PC-3 (cell line): Measurements from ENCODE around the gene METTL27. TPM values are rescaled to one million over a fixed set of nuclear protein-coding genes. Genes with fewer than 3 reads are reported as not detected.

Source experiments
- ATAC-seq: fragments of 200-7000 bp; cut with Tn5 transposase; 2 replicates; pipeline ENCODE4 v1.9.1; 2020; ENCODE audit warnings: mild to moderate bottlenecking, moderate library complexity
- BruUV-seq: library from RNA; stranded (reverse); fragments of 400-500 nt; replicated peaks from 2 replicates; lab custom pipeline; 2021; lab: Mats Ljungman, UMichigan
- CTCF ChIA-PET: fragments of 300-600 bp; sonication (Branson Sonifier 250); formaldehyde crosslinking; loops from one replicate; lab custom pipeline; 2022; ENCODE audit warnings: antibody characterized with exemption; lab: Charles Lee
- POLR2A ChIA-PET: fragments of 300-600 bp; sonication (Branson Sonifier 250); formaldehyde crosslinking; loops from one replicate; lab custom pipeline; 2022; ENCODE audit warnings: antibody characterized with exemption; ENCODE audit not compliant: unreplicated experiment; lab: Charles Lee
- DNase-seq: peaks from one replicate; pipeline ENCODE4 v3.0.0-alpha.2; 2015
- H2AFZ ChIP-seq: fragments of 300-600 bp; sonication (generic); 2 replicates; pipeline ENCODE4 v1.6.0; 2016; ENCODE audit warnings: antibody characterized with exemption, low read length
- H3F3A ChIP-seq: fragments of 300-600 bp; sonication (generic); one replicate; pipeline ENCODE4 v1.6.0; 2017; ENCODE audit warnings: antibody characterized with exemption, low read length, control low read depth, mild to moderate bottlenecking; ENCODE audit not compliant: unreplicated experiment
- H3K27ac ChIP-seq: fragments of 300-600 bp; sonication (generic); 2 replicates; pipeline ENCODE4 v1.5.1; 2016; ENCODE audit warnings: mild to moderate bottlenecking, low read length
- H3K27me3 ChIP-seq: fragments of 300-600 bp; sonication (generic); 2 replicates; pipeline ENCODE4 v1.6.1; 2016; ENCODE audit warnings: low read length, mixed read lengths
- H3K36me3 ChIP-seq: fragments of 300-600 bp; sonication (generic); 2 replicates; pipeline ENCODE4 v1.6.1; 2016; ENCODE audit warnings: low read depth, mixed run types, low read length, mixed read lengths
- H3K4me1 ChIP-seq: fragments of 300-600 bp; sonication (generic); 2 replicates; pipeline ENCODE4 v1.5.1; 2016; ENCODE audit warnings: low read length; ENCODE audit not compliant: insufficient read depth
- H3K4me2 ChIP-seq: fragments of 300-600 bp; sonication (generic); 2 replicates; pipeline ENCODE4 v1.6.0; 2016; ENCODE audit warnings: low read length
- H3K4me3 ChIP-seq: fragments of 300-600 bp; sonication (generic); 2 replicates; pipeline ENCODE4 v1.5.1; 2016; ENCODE audit warnings: mild to moderate bottlenecking, low read length, mixed read lengths
- H3K79me2 ChIP-seq: fragments of 300-600 bp; sonication (generic); 2 replicates; pipeline ENCODE4 v1.6.1; 2017; ENCODE audit warnings: low read length, mixed read lengths
- H3K9ac ChIP-seq: fragments of 300-600 bp; sonication (generic); 2 replicates; pipeline ENCODE4 v1.6.0; 2016; ENCODE audit warnings: mild to moderate bottlenecking, low read length
- H3K9me2 ChIP-seq: fragments of 300-600 bp; sonication (generic); replicated peaks from 2 replicates; pipeline ENCODE4 v1.6.1; 2016; ENCODE audit warnings: mixed run types, low read length, mixed read lengths
- H3K9me3 ChIP-seq: fragments of 300-600 bp; sonication (generic); 2 replicates; pipeline ENCODE4 v1.6.1; 2016; ENCODE audit warnings: low read length, mixed read lengths
- H4K20me1 ChIP-seq: fragments of 300-600 bp; sonication (generic); 2 replicates; pipeline ENCODE4 v1.6.1; 2016; ENCODE audit warnings: low read length, mixed read lengths
- CTCF ChIP-seq: fragments of 300-600 bp; sonication (generic); conservative IDR thresholded peaks from 2 replicates; pipeline ENCODE4 v1.5.1; 2017; ENCODE audit warnings: antibody characterized with exemption, low read depth, mild to moderate bottlenecking, low read length
- EZH2 ChIP-seq: fragments of 300-600 bp; sonication (generic); IDR thresholded peaks from one replicate; pipeline ENCODE4 v1.6.1; 2017; ENCODE audit warnings: antibody characterized with exemption, mild to moderate bottlenecking, low read length; ENCODE audit not compliant: unreplicated experiment
- EZH2phosphoT487 ChIP-seq: fragments of 300-600 bp; sonication (generic); IDR thresholded peaks from 2 replicates; pipeline ENCODE4 v1.6.1; 2018; ENCODE audit warnings: mild to moderate bottlenecking, antibody characterized with exemption, low read length, borderline replicate concordance
- intact Hi-C: fragments of 100-400 bp; cut with micrococcal nuclease; formaldehyde crosslinking; loops from 2 replicates; pipeline ENCODE4 v1.9.0; 2023
- total RNA-seq: library from RNA; depleted of rRNA; stranded (reverse); fragments of >200 nt; gene quantifications from 2 replicates; pipeline ENCODE4 v1.2.3, GENCODE V29; 2014

The METTL27 gene
- total RNA-seq, 1 experiment from 2014 or later, result 3.3 TPM

DNA sequence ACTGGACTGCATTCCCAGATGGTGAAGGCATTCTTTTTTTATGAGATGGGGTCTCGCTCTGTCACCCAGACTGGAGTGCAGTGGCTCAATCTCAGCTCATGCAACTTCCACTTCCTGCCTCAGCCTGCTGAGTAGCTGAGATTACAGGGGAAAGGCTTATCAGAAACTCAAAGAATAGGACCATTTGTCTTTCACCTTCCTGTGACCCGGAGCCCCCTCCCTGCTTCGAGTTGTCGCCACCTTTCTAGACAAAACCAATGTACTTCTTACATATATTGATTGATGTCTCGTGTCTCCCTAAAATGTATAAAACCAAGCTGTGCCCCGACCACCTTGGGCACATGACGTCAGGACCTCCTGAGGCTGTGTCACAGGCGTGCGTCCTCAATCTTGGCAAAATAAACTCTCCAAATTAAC is 1.8 kb upstream of the METTL27 start:
- Histone ChIP-seq H3K9me2 (no peaks in the 10 kb centered on the region), H3K27ac (no peak overlapping the region), H4K20me1 (no peaks in the 10 kb centered on the region), H3K27me3 (no peaks in the 10 kb centered on the region), H3K4me3 (no peak overlapping the region), H3K4me1 (peaks cover 27% of the 10 kb centered on the region), H3F3A (no peaks in the 10 kb centered on the region), H3K79me2 (0 out of 2 replicates have a peak, but pooled peaks cover 7% of the 10 kb centered on the region), H2AFZ (no peak overlapping the region), H3K9ac (no peak overlapping the region), H3K9me3 (no peaks in the 10 kb centered on the region), H3K4me2 (no peak overlapping the region), H3K36me3 (no peaks in the 10 kb centered on the region)
- intact Hi-C loops, result no loop called here
- ATAC-seq (no peak), DNase-seq (no peak)
- TF ChIP-seq EZH2 (no peak), EZH2phosphoT487 (no peak), CTCF (no peak)
- POLR2A ChIA-PET, result no interaction called here
- CTCF ChIA-PET, result no interaction called here
- no TSS peak for BruUV-seq

DNA sequence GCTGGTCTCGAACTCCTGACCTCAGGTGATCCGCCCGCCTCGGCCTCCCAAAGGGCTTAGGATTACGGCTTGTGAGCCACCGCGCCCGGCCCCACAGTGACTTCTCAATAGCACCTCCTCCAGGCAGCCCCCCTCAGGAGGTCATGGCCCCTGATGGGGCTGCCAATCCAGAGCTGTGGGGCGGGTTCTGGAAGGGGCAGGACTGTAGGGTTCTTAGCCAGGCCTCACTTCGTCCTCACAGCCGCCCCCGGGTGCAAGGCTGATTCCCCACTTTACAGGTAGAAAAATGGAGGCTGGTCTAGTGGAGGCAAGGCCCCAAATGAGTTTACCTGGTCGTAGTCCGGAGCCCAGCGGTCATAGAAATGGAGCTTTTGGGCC is 638 bp downstream of the METTL27 start:
- Histone ChIP-seq H3K9ac (peak overlapping the region; percentile 83), H3K9me2 (no peaks in the 10 kb centered on the region), H4K20me1 (no peaks in the 10 kb centered on the region), H3K4me3 (peak overlapping the region; percentile 92), H2AFZ (peak overlapping the region; percentile 96), H3K27ac (no peak overlapping the region), H3K79me2 (0 out of 2 replicates have a peak, but pooled peaks cover 7% of the 10 kb centered on the region), H3K27me3 (no peaks in the 10 kb centered on the region), H3K9me3 (no peaks in the 10 kb centered on the region), H3K36me3 (no peaks in the 10 kb centered on the region), H3K4me1 (peaks cover 13% of the 10 kb centered on the region; the same call in 1 of the 2 replicates), H3K4me2 (peak overlapping the region; percentile 100), H3F3A (no peaks in the 10 kb centered on the region)
- ChIA-PET POLR2A (no interaction called here), CTCF (no interaction called here)
- intact Hi-C loops, result no loop called here
- DNase-seq (no peak), ATAC-seq (peak; percentile 1; the same call in 1 of the 2 replicates)
- BruUV-seq, result no TSS peak
- TF ChIP-seq CTCF (no peak), EZH2phosphoT487 (no peak), EZH2 (no peak)

- H3K36me3 ChIP-seq, result no peaks in the 10 kb centered on the region
Observed at GRCh38 chr7:73840715-73841379, 1.5 kb downstream of the METTL27 start.

More at GRCh38 chr7:73840715-73841379, 1.5 kb downstream of the METTL27 start:
- Histone ChIP-seq H3K27ac (no peak overlapping the region), H3K4me3 (no peak overlapping the region), H3K4me2 (no peak overlapping the region), H3F3A (no peaks in the 10 kb centered on the region), H3K9ac (no peak overlapping the region), H3K4me1 (peaks cover 13% of the 10 kb centered on the region; the same call in 1 of the 2 replicates), H3K27me3 (no peaks in the 10 kb centered on the region), H4K20me1 (no peaks in the 10 kb centered on the region), H2AFZ (no peak overlapping the region), H3K9me2 (no peaks in the 10 kb centered on the region), H3K9me3 (no peaks in the 10 kb centered on the region), H3K79me2 (0 out of 2 replicates have a peak, but pooled peaks cover 7% of the 10 kb centered on the region)
- DNase-seq (no peak), ATAC-seq (no peak)
- BruUV-seq, result no TSS peak
- ChIA-PET CTCF (no interaction called here), POLR2A (no interaction called here)
- no peak for TF ChIP-seq CTCF
- no peak for TF ChIP-seq EZH2
- no peak for TF ChIP-seq EZH2phosphoT487
- intact Hi-C loops, result no loop called here
